ENCODE measurements around the gene PDCD7. TPM values are rescaled to one million over a fixed set of nuclear protein-coding genes. Genes with fewer than 3 reads are reported as not detected.

Gene PDCD7
- total RNA-seq, 1 experiment from 2014 or later = 26.2 TPM

DNA sequence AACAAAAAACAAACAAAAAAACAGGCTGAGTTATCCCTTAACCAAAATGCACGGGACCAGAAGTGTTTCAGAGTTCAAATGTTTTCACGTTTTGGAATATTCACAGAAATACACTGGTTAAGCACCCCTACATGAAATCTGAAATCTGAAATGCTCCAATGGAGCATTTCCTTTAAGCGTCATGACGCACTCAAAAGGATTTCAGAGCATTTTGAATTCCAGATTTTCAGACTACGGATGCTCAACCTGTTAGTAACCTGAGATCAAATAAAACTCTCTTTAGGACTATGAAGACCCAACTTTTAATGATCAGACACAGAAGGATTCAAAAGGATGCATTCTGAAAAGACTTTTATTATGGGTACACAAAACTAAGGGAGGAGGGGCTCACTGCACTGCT lies 41.9 kb upstream of the PDCD7 start:
- Mint-ChIP-seq H3K27ac (ENCODE audit: unreplicated experiment) (no peak overlapping the region), H3K36me3 (ENCODE audit: insufficient read depth, unreplicated experiment) (peaks cover 52% of the 10 kb centered on the region)

DNA sequence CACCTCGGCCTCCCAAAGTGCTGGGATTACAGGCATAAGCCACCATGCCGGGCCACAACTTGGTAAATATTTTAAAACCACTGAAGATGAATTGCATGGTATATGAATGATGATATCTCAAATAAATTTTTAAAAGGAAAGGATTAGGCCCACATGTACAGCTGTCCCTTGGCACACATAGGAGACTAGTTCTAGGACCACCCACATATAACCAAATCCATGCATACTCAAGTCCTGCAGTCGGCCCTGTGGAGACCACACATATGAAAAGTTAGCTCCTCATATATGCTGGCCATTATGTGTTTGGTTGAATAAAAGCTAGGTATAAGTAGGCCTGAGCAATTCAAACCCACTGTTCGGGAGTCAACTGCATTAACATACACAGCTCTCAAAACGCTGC lies 40.9 kb upstream of the PDCD7 start:
- Mint-ChIP-seq H3K4me1 (ENCODE audit: low read depth, unreplicated experiment) (no peaks in the 10 kb centered on the region), H3K9me3 (ENCODE audit: unreplicated experiment) (no peaks in the 10 kb centered on the region), H3K4me3 (ENCODE audit: unreplicated experiment) (no peak overlapping the region), H3K36me3 (ENCODE audit: insufficient read depth, unreplicated experiment) (peaks cover 47% of the 10 kb centered on the region), H3K27ac (ENCODE audit: unreplicated experiment) (no peak overlapping the region), H3K27me3 (ENCODE audit: insufficient read depth, unreplicated experiment) (no peaks in the 10 kb centered on the region)
- H3K4me1 ChIP-seq = peaks cover 23% of the 10 kb centered on the region
- POLR2A ChIA-PET = no interaction called here
- intact Hi-C loops (cut with micrococcal nuclease; ENCODE audit: unreplicated experiment) = no loop called here
- H3K4me3 ChIP-seq (ENCODE audit: low read depth, low read length) = no peak overlapping the region
- no peak for DNase-seq
- no peaks in the 10 kb centered on the region for H3K27me3 ChIP-seq (replicated peaks; ENCODE audit: control insufficient read depth, insufficient read depth, low read length)
- BruUV-seq (replicated peaks) = no TSS peak
- no peaks in the 10 kb centered on the region for H3K36me3 ChIP-seq (ENCODE audit: control insufficient read depth, insufficient read depth, low read length)
- TF ChIP-seq, protein P1, sequence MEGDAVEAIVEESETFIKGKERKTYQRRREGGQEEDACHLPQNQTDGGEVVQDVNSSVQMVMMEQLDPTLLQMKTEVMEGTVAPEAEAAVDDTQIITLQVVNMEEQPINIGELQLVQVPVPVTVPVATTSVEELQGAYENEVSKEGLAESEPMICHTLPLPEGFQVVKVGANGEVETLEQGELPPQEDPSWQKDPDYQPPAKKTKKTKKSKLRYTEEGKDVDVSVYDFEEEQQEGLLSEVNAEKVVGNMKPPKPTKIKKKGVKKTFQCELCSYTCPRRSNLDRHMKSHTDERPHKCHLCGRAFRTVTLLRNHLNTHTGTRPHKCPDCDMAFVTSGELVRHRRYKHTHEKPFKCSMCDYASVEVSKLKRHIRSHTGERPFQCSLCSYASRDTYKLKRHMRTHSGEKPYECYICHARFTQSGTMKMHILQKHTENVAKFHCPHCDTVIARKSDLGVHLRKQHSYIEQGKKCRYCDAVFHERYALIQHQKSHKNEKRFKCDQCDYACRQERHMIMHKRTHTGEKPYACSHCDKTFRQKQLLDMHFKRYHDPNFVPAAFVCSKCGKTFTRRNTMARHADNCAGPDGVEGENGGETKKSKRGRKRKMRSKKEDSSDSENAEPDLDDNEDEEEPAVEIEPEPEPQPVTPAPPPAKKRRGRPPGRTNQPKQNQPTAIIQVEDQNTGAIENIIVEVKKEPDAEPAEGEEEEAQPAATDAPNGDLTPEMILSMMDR (IDR thresholded peaks at IDR 0.05; ENCODE audit: insufficient read depth in 1 of 2, low read depth in 1 of 2, low read length in 1 of 2, severe bottlenecking in 1 of 2, unreplicated experiment in 1 of 2) = no peak
- CTCF ChIA-PET = no interaction called here
- no peaks in the 10 kb centered on the region for H3K9me3 ChIP-seq

More for the DNA sequence above, 41.9 kb upstream of the PDCD7 start:
- BruUV-seq (replicated peaks) = no TSS peak
- Mint-ChIP-seq H3K4me3 (ENCODE audit: unreplicated experiment) (no peak overlapping the region), H3K27me3 (ENCODE audit: insufficient read depth, unreplicated experiment) (no peaks in the 10 kb centered on the region), H3K4me1 (ENCODE audit: low read depth, unreplicated experiment) (no peaks in the 10 kb centered on the region), H3K9me3 (ENCODE audit: unreplicated experiment) (no peaks in the 10 kb centered on the region)
- Histone ChIP-seq H3K9me3 (no peaks in the 10 kb centered on the region), H3K27me3 (replicated peaks; ENCODE audit: control insufficient read depth, insufficient read depth, low read length) (no peaks in the 10 kb centered on the region), H3K4me1 (peaks cover 26% of the 10 kb centered on the region), H3K36me3 (ENCODE audit: control insufficient read depth, insufficient read depth, low read length) (no peaks in the 10 kb centered on the region), H3K4me3 (ENCODE audit: low read depth, low read length) (no peak overlapping the region)
- intact Hi-C loops (cut with micrococcal nuclease; ENCODE audit: unreplicated experiment) = no loop called here
- ChIA-PET POLR2A (no interaction called here), CTCF (no interaction called here)
- DNase-seq = no peak
- TF ChIP-seq, protein P1 (IDR thresholded peaks at IDR 0.05; ENCODE audit: insufficient read depth in 1 of 2, low read depth in 1 of 2, low read length in 1 of 2, severe bottlenecking in 1 of 2, unreplicated experiment in 1 of 2) = no peak

DNA sequence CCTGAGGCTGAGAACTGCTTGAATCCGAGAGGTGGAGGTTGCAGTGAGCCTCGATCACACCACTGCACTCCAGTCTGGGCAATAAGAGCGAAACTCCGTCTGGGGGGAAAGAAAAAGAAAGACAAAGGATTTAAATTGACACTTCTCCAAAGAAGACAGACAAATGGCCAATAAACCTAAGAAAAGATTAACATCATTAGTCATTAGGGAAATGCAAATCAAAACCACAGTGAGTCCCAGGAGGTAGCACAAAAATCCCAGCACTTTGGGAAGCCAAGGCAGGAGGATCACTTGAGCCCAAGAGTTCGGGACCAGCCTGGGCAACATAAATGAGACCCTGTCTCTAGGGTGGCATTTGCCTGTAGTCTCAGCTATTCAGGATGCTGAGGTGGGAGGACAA lies 38.9 kb upstream of the PDCD7 start:
- intact Hi-C loops (cut with micrococcal nuclease; ENCODE audit: unreplicated experiment) = no loop called here
- Histone ChIP-seq H3K36me3 (ENCODE audit: control insufficient read depth, insufficient read depth, low read length) (no peaks in the 10 kb centered on the region), H3K4me1 (peaks cover 23% of the 10 kb centered on the region), H3K27me3 (replicated peaks; ENCODE audit: control insufficient read depth, insufficient read depth, low read length) (no peaks in the 10 kb centered on the region), H3K9me3 (no peaks in the 10 kb centered on the region), H3K4me3 (ENCODE audit: low read depth, low read length) (no peak overlapping the region)
- BruUV-seq (replicated peaks) = no TSS peak
- POLR2A ChIA-PET = no interaction called here
- no peaks in the 10 kb centered on the region for H3K9me3 Mint-ChIP-seq (ENCODE audit: unreplicated experiment)
- DNase-seq = no peak
- H3K4me3 Mint-ChIP-seq (ENCODE audit: unreplicated experiment) = no peak overlapping the region
- CTCF ChIA-PET = no interaction called here
- H3K27ac Mint-ChIP-seq (ENCODE audit: unreplicated experiment) = no peak overlapping the region
- no peaks in the 10 kb centered on the region for H3K27me3 Mint-ChIP-seq (ENCODE audit: insufficient read depth, unreplicated experiment)
- TF ChIP-seq, protein P1 (IDR thresholded peaks at IDR 0.05; ENCODE audit: insufficient read depth in 1 of 2, low read depth in 1 of 2, low read length in 1 of 2, severe bottlenecking in 1 of 2, unreplicated experiment in 1 of 2) = no peak
- H3K36me3 Mint-ChIP-seq (ENCODE audit: insufficient read depth, unreplicated experiment) = peaks cover 53% of the 10 kb centered on the region
- H3K4me1 Mint-ChIP-seq (ENCODE audit: low read depth, unreplicated experiment) = no peaks in the 10 kb centered on the region
